ENCODE results near the gene AS3MT.
A peak's percentile ranks its signal among the peaks of the same experiment; 100 is the strongest.

Gene AS3MT

GRCh38 chr10:102856758-102857424, 12.4 kb upstream of the AS3MT start:
- no peak for DNase-seq (ENCODE audit: low spot score)

GRCh38 chr10:102859911-102860310, 9.4 kb upstream of the AS3MT start:
- DNase-seq (ENCODE audit: low spot score): no peak

- no peak for DNase-seq (ENCODE audit: low spot score)
These were observed 5.6 kb upstream of the AS3MT start for GRCh38 chr10:102863660-102864059.

GRCh38 chr10:102865620-102866019, 3.6 kb upstream of the AS3MT start:
- DNase-seq (ENCODE audit: low spot score): no peak

- DNase-seq (ENCODE audit: low spot score): peak; percentile 15
These were observed 386 bp upstream of the AS3MT start for GRCh38 chr10:102868911-102869257.

- no peak for DNase-seq (ENCODE audit: low spot score)
These were observed 951 bp downstream of the AS3MT start for GRCh38 chr10:102870221-102870620.

GRCh38 chr10:102872163-102872562, 2.9 kb downstream of the AS3MT start:
- DNase-seq (ENCODE audit: low spot score): no peak

- DNase-seq (ENCODE audit: low spot score): peak; percentile 21
These were observed 7.5 kb downstream of the AS3MT start for GRCh38 chr10:102876747-102877153.

GRCh38 chr10:102878629-102879028, 9.4 kb downstream of the AS3MT start:
- DNase-seq (ENCODE audit: low spot score): no peak

- DNase-seq (ENCODE audit: low spot score): no peak
These were observed 11.0 kb downstream of the AS3MT start for GRCh38 chr10:102880256-102880655.

GRCh38 chr10:102888048-102888447, 18.8 kb downstream of the AS3MT start:
- DNase-seq (ENCODE audit: low spot score): no peak

GRCh38 chr10:102894466-102895213, 25.4 kb downstream of the AS3MT start:
- no peak for DNase-seq (ENCODE audit: low spot score)

- no peak for DNase-seq (ENCODE audit: low spot score)
These were observed 30.7 kb downstream of the AS3MT start for GRCh38 chr10:102900006-102900405.

- no peak for DNase-seq (ENCODE audit: low spot score)
These were observed 35.1 kb downstream of the AS3MT start for GRCh38 chr10:102904346-102904745.

GRCh38 chr10:102906507-102906906, 37.2 kb downstream of the AS3MT start:
- no peak for DNase-seq (ENCODE audit: low spot score)

GRCh38 chr10:102914781-102915180, 45.5 kb downstream of the AS3MT start:
- DNase-seq (ENCODE audit: low spot score): no peak

GRCh38 chr10:102916173-102916572, 46.9 kb downstream of the AS3MT start:
- no peak for DNase-seq (ENCODE audit: low spot score)

- peak; percentile 62 for DNase-seq (ENCODE audit: low spot score)
These were observed 48.2 kb downstream of the AS3MT start for GRCh38 chr10:102917314-102917961.

GRCh38 chr10:102917962-102918816, 48.9 kb downstream of the AS3MT start, which contains the start of gene CNNM2:
Gene CNNM2 (plus strand): TSS chr10:102918294. CDS start chr10:102918481, 187 bp downstream.
- peak; percentile 91 for DNase-seq (ENCODE audit: low spot score)

- DNase-seq (ENCODE audit: low spot score): peak; percentile 32
These were observed 49.6 kb downstream of the AS3MT start for GRCh38 chr10:102918817-102919245.

- no peak for DNase-seq (ENCODE audit: low spot score)
These were observed 50.1 kb downstream of the AS3MT start for GRCh38 chr10:102919246-102919959.

Data from HuH-7 (cell line).